ENCODE data around the gene LAMA3. TPM values are rescaled to one million over a fixed set of nuclear protein-coding genes. Genes with fewer than 3 reads are reported as not detected.

The LAMA3 gene
- total RNA-seq, 4 donors from 2014 or later, result 14.9 to 81.4 (median 69.3) TPM

GRCh38 chr18:23645568-23646175 is 43.6 kb upstream of the LAMA3 start:
- TF ChIP-seq CTCF (IDR thresholded peaks at IDR 0.05) (no peak), POLR2A (IDR thresholded peaks at IDR 0.05) (no peak)
- Histone ChIP-seq H3K27me3 (no peaks in the 10 kb centered on the region), H3K27ac (no peak overlapping the region), H3K9me3 (no peaks in the 10 kb centered on the region), H3K36me3 (no peaks in the 10 kb centered on the region), H3K4me1 (no peaks in the 10 kb centered on the region), H3K4me3 (no peak overlapping the region)
- DNase-seq, result no peak

- Histone ChIP-seq H3K27ac (no peak overlapping the region), H3K9me3 (no peaks in the 10 kb centered on the region), H3K36me3 (no peaks in the 10 kb centered on the region), H3K27me3 (no peaks in the 10 kb centered on the region), H3K4me3 (no peak overlapping the region), H3K4me1 (no peaks in the 10 kb centered on the region)
- no peak for TF ChIP-seq CTCF (IDR thresholded peaks at IDR 0.05)
- TF ChIP-seq POLR2A (IDR thresholded peaks at IDR 0.05), result no peak
- no peak for DNase-seq
Measured at GRCh38 chr18:23646282-23646681, 43.0 kb upstream of the LAMA3 start.

- H3K27me3 ChIP-seq, result no peaks in the 10 kb centered on the region
- H3K9me3 ChIP-seq, result no peaks in the 10 kb centered on the region
- H3K27ac ChIP-seq, result no peak overlapping the region
- no peak for DNase-seq
- H3K4me3 ChIP-seq, result no peak overlapping the region
- TF ChIP-seq CTCF (IDR thresholded peaks at IDR 0.05) (no peak), POLR2A (IDR thresholded peaks at IDR 0.05) (no peak)
- no peaks in the 10 kb centered on the region for H3K36me3 ChIP-seq
- H3K4me1 ChIP-seq, result no peaks in the 10 kb centered on the region
Measured at GRCh38 chr18:23648456-23648855, 40.8 kb upstream of the LAMA3 start.

- DNase-seq, result no peak
- Histone ChIP-seq H3K4me1 (no peaks in the 10 kb centered on the region), H3K27ac (no peak overlapping the region), H3K9me3 (no peaks in the 10 kb centered on the region), H3K4me3 (no peak overlapping the region), H3K27me3 (no peaks in the 10 kb centered on the region), H3K36me3 (no peaks in the 10 kb centered on the region)
- TF ChIP-seq POLR2A (IDR thresholded peaks at IDR 0.05) (no peak), CTCF (IDR thresholded peaks at IDR 0.05) (no peak)
Measured at GRCh38 chr18:23648940-23649607, 40.2 kb upstream of the LAMA3 start.

- Histone ChIP-seq H3K9me3 (no peaks in the 10 kb centered on the region), H3K27ac (no peak overlapping the region), H3K4me1 (no peaks in the 10 kb centered on the region), H3K36me3 (no peaks in the 10 kb centered on the region), H3K4me3 (no peak overlapping the region), H3K27me3 (no peaks in the 10 kb centered on the region)
- DNase-seq, result no peak
- TF ChIP-seq POLR2A (IDR thresholded peaks at IDR 0.05) (no peak), CTCF (IDR thresholded peaks at IDR 0.05) (no peak)
Measured at GRCh38 chr18:23650968-23651927, 38.0 kb upstream of the LAMA3 start.

All from Peyer's patch (tissue), 4 donors.